COLO829 (cell line): ENCODE data around the gene SLC25A53.
"Not testable (repeated sequence)": the region's sequence is repeated elsewhere in the genome, so short reads cannot be mapped to it uniquely, and the experiment has no call there.

Experiments used
- DNase-seq: peaks from one replicate; pipeline ENCODE4 v3.0.0; 2012; ENCODE audit warnings: low spot score

The SLC25A53 gene

DNA sequence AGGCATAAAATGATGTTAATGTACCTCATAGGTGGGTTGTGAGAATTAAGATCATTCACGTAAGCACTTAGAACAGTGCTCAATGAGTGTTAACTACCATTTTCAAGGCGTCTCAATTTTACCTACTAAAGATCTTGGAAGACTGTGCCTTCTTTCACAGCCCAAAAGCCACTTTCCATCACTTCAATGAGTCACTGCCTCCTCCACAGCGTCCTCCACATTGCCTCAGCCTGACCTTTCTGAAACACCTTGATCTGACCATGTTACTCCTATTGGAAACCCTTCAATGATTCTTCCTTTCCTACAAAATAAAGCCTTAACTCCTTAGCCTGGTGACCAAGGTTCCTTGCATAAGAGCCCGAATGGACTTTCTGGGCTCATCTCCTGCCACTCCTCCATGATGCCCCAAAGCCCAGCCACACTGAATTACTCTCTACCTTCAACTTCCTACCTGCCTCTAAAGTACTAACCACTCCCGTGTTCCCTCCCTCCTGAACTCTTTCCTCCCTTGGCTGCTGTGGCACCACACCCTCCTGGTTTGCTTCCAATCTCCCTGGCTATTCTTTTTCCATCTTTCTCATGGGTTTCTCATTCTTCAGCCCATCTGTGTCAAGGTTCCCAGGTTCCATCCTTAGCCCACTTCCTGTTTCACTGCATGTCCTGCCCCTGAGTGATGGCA, 22.1 kb downstream of the SLC25A53 start:
- DNase-seq, result no peak

DNA sequence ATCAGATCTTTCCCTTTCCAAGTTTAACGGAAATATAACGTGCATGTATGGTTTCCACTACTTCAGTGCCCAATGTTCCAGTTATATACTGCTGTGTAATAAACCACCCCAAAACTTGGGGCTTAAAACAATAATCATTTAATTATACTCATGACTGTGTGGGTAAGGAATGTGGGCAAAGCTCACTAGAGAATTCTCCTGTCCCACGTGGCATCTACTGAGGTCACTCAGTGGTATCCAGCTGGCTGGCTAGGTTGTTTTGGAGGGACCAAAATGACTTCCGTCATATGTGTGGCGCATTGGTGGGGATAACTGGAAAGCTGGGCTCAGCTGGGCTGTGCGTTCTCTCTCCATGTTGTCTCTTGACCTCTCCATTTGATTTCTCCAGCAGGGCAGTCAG, 26.0 kb downstream of the SLC25A53 start:
- DNase-seq, result no peak

GRCh38 chrX:104126856-104127255, 30.0 kb downstream of the SLC25A53 start:
- DNase-seq, result no peak

DNA sequence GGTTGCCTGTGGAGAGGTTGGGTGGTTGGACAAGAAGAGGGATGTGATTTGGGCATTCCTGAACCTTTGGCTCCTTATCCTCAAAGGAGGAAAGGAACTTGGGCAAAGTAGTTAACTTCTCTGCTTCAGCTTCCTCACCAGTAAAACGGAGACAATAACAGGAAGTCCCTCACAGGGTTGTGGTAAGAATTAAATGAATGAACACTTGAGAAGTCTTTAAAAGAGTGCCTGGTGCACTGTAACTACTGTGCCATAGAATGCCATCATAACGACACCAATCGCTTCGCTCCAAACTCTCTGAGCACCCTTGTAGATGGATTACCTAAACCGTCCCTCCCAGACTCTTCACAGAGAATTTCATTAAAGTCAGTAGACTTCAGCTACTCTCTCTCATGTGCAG, 34.0 kb downstream of the SLC25A53 start:
- no peak for DNase-seq

- no peak for DNase-seq
Measured at GRCh38 chrX:104118765-104119164, 38.0 kb downstream of the SLC25A53 start.

DNA sequence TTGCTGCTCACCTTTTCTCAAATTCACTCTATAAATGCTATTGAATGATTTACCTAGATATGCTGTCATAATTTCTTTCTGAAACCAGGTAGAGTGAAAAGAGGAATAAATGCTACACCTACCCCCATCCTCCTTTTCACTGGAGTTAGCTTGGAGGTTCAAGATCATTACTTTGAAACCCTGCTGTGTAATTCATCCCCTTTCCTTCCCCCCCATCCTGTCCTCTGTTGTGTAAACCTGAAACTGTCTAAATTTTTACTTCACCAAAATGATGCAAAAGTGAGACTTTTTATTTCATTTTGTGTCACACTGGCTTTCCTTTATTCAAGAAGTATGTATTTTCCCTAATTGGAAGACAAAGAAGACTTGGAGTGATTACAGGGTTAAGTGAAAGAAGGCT, 39.0 kb downstream of the SLC25A53 start:
- no peak for DNase-seq

- DNase-seq, result peak; percentile 12
Measured at GRCh38 chrX:104113222-104113965, 43.4 kb downstream of the SLC25A53 start.

GRCh38 chrX:104112326-104112951, 44.4 kb downstream of the SLC25A53 start, which contains the start of gene ZCCHC18:
Gene ZCCHC18 (plus strand): TSS chrX:104112523. CDS start chrX:104114112, 1,589 bp downstream.
- peak; percentile 60 for DNase-seq

GRCh38 chrX:104110491-104111240, 46.1 kb downstream of the SLC25A53 start:
- not testable (repeated sequence) for DNase-seq

DNA sequence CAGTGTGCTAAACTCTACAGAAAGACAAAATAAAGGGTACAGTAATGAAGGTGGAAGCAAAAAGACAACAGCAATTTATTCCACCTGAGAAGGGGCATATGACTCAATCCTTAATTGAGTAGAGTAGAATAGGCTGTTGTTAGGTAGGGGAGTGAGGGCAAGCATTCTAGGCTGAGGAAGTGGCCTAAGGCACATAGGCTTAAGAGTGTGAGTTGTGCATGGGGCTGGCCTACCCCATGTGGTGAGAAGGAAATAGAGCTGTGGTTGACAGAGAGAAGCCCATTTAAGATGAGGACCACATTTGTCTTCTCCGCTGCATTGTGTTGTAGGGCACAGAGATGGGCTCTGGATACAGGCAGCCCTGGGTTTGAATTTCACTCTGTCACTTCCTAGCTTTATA, 47.9 kb downstream of the SLC25A53 start:
- no peak for DNase-seq

GRCh38 chrX:104105330-104106262, 51.2 kb downstream of the SLC25A53 start:
- DNase-seq, result no peak

DNA sequence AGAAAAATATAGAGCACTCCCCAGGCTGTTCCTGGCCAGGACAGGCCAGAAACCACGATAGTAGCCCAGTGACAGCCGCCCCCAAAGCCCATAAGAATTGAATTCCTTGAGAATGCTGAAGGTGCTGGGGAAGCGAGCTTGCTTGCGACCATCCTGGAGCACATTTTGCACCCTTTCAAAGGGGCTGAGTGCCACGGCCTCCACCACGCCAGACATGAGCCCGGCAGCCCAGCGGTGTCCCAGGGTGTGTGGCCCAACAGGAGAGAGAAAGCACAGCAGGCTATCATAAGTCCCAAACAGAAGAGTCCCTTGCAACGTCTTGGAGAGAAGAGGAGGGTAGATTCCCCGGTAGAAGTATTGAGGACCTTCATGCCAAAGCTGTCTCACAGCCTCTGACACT, 52.1 kb downstream of the SLC25A53 start:
- no peak for DNase-seq

- no peak for DNase-seq
Measured at GRCh38 chrX:104098919-104099318, 57.9 kb downstream of the SLC25A53 start.

DNA sequence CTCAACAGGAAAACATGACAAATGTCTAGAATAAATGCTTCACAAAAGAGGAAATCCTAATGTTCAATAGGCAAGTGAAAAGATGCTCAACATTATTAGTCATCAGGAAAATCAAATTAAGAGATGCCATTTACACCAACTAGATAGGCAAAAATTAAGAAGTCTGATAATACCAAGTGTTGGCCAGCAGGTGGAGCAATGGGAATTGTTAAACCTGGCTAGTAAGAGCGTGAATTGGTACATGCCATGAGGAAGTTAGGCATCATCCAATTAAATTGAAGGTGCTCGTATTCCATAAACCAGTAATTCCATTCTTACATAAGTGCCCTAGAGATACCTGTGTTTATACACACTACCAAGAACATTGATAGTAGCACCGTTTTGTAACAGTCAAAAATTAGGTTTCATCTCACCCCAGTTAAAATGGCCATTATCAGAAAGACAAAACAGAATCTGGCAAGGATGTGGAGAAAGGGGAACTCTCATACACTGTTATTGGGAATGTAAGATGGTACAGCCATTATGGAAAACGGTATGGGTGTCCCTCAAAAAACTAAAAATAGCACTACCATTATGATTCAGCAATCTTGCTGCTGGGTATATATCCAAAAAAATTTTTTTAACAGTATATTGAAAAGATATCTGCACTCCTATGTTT, 58.5 kb downstream of the SLC25A53 start:
- DNase-seq, result peak; percentile 5

GRCh38 chrX:104085919-104086318, 70.9 kb downstream of the SLC25A53 start:
- DNase-seq, result no peak

DNA sequence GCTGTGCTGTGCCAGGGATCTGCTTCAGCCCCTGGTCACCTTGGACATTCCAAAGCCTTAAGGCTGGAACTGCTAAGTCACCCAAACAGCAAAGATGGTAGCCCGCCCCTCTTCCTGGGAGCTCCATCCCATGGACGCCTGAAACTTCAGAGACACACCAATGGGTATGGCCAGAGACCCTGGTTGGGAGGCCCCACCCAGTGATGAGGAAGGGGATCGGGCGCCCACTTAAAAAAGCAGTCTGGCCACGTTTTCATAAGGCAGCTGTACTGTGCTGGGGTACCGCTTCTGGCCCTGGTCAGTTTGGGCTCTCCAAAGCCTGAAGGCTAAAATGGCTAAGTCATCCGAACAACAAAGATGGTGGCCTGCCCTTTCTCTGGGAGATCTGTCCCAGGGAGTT, 71.3 kb downstream of the SLC25A53 start:
- DNase-seq, result no peak

GRCh38 chrX:104084534-104085277, 72.1 kb downstream of the SLC25A53 start:
- no peak for DNase-seq

- no peak for DNase-seq
Measured at GRCh38 chrX:104084063-104084462, 72.7 kb downstream of the SLC25A53 start.

- not testable (repeated sequence) for DNase-seq
Measured at GRCh38 chrX:104077854-104078253, 79.0 kb downstream of the SLC25A53 start.
